Measurements from ENCODE around the gene THRA.
A peak's percentile ranks its signal among the peaks of the same experiment; 100 is the strongest.

The THRA gene

GRCh38 chr17:40100669-40101366 lies 38.1 kb downstream of the THRA start:
- peak; percentile 93 for DNase-seq

DNA sequence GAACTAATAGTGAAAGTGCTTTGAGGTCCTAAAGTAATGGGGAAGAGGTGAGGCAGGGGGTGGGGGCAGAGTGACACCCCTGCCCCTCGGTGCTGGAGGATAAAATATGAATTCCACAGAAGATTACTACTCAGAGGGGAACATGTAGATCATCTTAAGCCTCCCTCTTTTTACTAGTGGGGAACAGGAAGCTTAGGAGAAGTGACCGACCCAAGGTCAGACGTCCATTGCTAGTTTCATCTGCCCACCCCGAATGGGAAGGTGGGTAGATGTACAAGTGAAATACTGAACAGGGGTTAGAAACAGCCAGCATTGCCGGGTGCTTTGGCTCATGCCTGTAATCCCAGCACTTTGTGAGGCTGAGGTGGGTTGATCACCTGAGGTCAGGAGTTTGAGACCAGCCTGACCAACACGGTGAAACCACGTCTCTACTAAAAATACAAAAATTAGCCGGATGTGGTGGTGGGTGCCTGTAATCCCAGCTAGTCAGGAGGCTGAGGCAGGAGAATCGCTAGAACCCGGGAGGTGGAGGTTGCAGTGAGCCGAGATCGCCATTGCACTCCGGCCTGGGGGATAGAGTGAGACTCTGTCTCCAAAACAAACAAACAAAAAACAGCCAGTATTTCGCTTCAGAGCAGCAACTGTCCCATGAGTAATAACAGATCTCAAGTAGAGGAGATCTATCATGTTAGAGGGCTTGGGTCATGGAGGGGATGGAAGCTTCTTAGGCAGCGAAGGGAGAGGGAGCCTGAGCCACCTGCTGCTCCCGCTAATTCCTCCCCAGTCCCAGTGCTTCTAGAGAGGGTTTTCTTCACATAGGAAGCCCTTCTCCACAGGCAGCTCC lies 38.8 kb downstream of the THRA start:
- DNase-seq: no peak

GRCh38 chr17:40103071-40103661 lies 40.4 kb downstream of the THRA start:
- no peak for DNase-seq

DNA sequence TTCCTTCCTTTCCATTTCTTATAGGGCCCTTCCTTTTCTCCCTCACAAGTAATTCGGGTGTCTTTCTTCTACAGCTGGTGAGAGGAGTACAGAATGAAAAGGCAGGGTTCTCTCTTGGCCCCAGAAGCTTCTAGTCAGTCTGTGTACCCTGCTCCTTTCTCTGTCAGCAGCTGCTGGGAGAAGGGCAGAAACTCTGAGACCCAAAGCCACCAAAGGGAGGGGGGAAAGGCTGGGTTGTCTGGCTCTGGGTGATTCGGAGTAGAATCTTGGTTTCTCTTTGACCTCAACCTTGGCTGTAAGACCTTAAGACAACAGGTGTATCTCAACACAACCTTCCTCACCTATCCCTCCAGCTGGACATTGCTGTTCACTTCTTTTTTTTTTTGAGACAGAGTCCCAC lies 40.9 kb downstream of the THRA start:
- DNase-seq: no peak

GRCh38 chr17:40104594-40105486 lies 42.1 kb downstream of the THRA start:
- no peak for DNase-seq

- DNase-seq: no peak
Observed at GRCh38 chr17:40105861-40106759, 43.3 kb downstream of the THRA start.

- DNase-seq: no peak
Observed at GRCh38 chr17:40106760-40107521, 44.2 kb downstream of the THRA start.

DNA sequence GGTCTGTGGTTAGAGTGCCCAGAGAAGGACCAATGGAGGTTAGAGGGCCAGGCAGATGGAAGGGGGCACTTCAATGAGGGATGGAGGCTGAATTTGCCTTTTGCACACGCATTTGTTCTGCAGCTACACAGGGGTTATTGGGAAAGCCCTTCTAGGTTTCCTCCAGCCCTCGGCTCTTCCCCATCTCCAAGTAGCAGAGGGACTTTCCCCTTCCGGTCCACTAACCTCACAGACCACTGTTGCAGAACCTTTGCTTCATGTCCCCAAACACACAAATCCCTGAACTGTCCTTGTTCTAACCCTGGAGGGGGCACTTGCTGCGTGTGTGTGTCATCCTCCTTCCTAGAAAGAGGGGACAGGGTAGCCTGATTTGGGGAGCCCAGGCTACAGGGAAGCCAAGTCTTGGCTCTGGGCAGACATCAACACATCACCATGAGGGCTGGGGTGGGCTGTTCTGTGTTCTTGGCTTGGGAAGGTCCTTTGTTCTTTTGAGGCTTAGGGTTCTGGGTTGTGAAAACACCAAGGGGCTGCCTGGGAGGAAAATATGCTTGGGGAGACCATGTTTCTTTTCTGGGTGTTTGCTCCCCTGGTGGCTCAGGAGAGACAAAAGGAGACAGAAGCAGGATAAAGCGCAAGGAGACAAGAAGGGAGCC lies 44.9 kb downstream of the THRA start:
- DNase-seq: peak; percentile 79

DNA sequence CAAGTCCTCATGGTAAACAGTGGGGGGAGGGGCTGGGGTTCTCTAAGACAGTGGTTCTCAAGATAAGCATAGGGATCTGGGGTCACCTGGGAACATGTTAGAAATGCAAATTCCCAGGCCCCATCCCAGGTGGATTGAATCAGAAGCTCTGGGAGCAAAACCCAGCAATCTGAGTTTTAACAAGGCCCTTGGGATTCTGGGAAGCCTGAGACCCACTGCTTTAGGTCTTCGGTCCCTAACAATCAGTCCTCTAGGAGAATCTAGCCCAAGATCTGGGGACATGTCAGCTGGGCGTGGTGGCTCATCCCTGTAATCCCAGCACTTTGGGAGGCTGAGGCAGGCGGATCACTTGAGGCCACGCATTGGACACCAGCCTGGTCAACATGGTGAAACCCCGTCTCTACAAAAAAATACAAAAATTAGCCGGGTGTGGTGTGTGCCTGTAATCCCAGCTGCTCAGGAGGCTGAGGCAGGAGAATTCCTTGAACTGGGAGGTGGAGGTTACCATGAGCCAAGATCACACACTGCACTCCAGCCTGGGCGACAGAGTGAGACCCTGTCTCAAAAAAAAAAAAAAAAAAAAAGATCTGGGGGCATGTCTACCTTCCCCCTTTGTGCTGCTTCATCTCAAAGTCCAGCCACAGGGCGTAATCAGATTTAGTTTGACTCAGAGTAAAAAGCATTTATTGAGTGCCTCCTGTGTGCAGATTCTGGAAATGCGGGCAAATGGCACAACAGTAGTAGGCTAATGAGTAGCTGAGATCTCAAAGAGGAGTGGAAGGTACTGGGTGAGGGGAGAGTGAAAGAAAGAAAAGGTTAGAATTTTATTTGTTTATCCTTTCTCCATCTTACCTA lies 46.4 kb downstream of the THRA start:
- no peak for DNase-seq

DNA sequence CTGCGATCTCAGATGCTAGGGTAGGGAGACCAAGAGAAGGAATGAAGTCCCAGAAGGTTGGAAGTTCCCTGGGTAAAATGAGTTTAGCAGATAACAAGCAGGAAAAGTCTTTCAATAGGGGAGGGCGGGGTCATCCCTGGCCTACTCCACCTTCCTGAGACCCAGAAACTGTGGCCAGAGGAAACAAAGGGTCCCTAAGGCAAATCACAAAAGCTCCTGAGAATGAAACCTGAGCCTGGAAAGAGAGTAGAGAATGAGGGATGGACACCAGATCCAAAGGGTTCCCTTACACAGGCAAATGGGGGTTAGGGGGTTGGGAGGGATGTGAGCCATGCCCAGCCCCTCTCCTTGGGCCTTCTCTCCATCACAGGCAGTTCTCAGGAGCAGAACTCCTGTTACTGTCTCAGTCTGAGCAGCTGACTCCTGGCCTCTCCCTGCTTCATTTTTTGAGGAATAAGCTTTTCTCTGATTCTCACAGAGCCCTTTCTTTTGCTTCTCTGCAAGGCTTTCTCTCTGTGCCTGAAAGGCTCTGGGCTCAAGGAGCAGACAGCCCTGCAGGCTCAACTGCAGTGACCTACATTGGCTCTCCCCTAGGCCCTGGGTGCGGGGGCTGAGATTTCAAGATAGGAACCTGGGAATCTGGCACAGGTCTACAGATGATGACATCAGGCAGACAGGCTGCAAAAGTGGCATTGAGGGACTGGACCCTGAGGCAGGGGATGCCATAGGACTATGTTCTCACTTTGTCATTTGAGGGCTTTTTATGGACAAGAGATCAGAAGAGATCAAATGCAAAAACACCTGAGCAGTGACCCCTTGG lies 47.5 kb downstream of the THRA start:
- DNase-seq: no peak

- peak; percentile 86 for DNase-seq
Observed at GRCh38 chr17:40111221-40112128, 48.7 kb downstream of the THRA start.

GRCh38 chr17:40112191-40112711 lies 49.5 kb downstream of the THRA start:
- DNase-seq: no peak

DNA sequence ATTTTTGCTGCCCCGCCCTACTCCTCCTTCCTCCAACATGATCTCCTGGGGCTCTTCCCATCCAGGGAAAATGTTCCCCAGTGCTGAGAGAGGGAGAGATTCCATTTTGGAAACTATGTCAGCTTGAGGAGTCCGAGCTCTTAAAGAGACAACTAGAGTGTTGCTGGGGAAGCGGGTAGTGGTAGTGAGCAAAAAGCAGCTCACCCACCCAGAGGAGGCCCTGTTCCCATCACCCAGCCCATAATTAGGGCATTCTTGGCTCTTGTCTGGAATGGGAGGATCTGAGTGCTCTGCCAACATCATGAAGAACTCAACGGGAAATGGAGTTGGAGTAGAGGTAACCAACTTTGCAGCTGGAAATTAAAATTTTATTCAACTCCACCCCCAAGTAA lies 49.9 kb downstream of the THRA start:
- no peak for DNase-seq

DNA sequence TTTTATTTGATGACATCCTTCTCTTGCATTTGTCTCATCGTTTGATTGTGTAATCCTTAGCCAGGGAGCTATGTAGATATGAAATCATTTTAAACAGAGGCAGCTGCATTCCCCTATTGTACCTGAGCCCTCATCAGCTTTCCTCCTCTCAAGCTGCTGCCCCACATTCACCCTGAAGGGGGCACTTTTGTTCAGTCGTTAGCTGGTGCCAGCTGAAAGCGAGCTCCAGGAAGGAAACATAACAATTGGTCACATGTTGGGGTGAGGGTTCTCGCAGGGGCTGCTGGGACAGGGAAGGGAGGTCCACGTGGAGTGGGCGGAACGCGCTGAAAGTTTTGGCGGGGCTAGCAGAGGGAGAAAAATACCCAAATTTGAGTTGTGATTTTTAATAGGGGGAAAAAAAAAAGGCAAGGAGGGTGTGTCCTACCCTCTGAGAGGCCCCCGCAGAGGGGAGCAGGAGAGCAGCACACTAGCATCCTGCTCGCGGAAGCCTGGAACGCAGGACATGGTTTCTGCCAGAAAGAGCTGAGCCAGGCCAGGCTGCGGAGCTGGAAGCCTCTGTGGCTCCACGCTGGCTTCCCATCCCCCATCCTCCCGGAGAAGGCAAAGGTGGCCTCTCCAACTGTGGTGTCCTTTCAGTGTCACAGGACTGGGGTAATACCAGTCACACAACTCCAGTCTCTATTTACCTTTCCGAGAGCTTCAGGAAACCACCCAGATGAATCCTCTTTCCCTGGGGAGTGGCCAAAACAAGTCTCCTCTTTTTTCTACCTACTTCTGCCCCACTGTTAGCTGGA lies 50.5 kb downstream of the THRA start:
- DNase-seq: peak; percentile 95

GRCh38 chr17:40113907-40114245 lies 51.1 kb downstream of the THRA start:
- no peak for DNase-seq

DNA sequence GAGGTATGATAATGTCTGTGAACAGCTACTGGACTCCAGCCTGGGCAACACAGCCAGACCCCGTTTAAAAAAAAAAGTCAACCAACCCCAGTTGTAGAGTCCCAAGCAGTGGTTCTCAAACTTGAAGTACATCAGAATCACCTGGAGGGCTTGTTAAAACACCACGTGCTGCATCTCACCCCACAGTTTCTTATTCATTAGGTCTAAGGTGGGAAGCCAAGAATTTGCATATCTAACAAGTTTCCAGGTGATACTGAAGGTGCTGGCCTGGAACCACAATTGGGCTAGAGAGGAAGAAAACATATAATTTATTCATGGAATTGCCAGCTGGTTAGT lies 52.3 kb downstream of the THRA start:
- DNase-seq: no peak

Data from activated CD8-positive, alpha-beta memory T cell treated with anti-CD3 and anti-CD28 coated beads for 24 hours (primary cell).